ENCODE results near the gene MCRS1. TPM values are rescaled to one million over a fixed set of nuclear protein-coding genes. Genes with fewer than 3 reads are reported as not detected.
"Not testable (repeated sequence)": the region's sequence is repeated elsewhere in the genome, so short reads cannot be mapped to it uniquely, and the experiment has no call there.

MCRS1 gene
- total RNA-seq (10 to 100 TPM; 78.0 to 92.2 TPM), total RNA-seq (54.6 to 97.7 reads per million in 2 donors)

GRCh38 chr12:49567611-49568441, at the start of gene MCRS1:
MCRS1 (minus strand) TSS chr12:49568142; CDS start chr12:49566731, 1,411 bp downstream.
- peak within 1 kb of the TSS; percentile 99 for H3K4me3 Mint-ChIP-seq
- H3K27me3 Mint-ChIP-seq: no peaks in the 10 kb centered on the region
- peak within 1 kb of the TSS; percentile 99 for H3K27ac Mint-ChIP-seq
- H3K36me3 Mint-ChIP-seq (ENCODE audit: low read depth): peaks cover 6% of the 10 kb centered on the region
- ATAC-seq (peak; percentile 89), DNase-seq (peak; percentile 80 to 86 (median 83))
- H3K4me1 Mint-ChIP-seq: peaks cover 50% of the 10 kb centered on the region
- H3K9me3 ChIP-seq (ENCODE audit: control insufficient read depth, low read length, poor library complexity, severe bottlenecking): no peaks in the 10 kb centered on the region

- DNase-seq (no peak), ATAC-seq (no peak)
- Mint-ChIP-seq H3K27me3 (peaks cover 23% of the 10 kb centered on the region), H3K4me3 (no peak overlapping the region), H3K36me3 (ENCODE audit: low read depth) (no peaks in the 10 kb centered on the region), H3K27ac (no peak overlapping the region), H3K4me1 (peaks cover 11% of the 10 kb centered on the region)
- H3K9me3 ChIP-seq (ENCODE audit: control insufficient read depth, low read length, poor library complexity, severe bottlenecking): no peaks in the 10 kb centered on the region
Observed at GRCh38 chr12:49616533-49617219, 48.7 kb upstream of the MCRS1 start.

DNA sequence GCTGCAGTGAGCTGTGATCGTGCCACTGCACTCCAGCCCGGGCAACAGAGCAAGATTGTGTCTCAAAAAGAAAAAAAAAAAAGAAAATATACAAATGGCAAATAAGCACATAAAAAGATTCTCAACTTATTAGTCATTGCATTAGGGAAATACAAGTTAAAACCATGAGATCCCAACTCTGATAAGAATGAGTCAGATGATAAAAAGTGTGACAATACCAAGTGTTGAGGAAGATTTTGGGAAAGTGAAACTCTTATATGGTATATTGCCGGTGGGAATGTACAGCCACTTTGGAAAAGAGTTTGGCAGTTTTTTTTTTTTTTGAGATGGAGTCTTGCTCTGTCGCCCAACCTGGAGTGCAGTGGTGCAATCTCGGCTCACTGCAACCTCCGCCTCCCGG, 47.8 kb upstream of the MCRS1 start:
- H3K27me3 Mint-ChIP-seq: peaks cover 23% of the 10 kb centered on the region
- DNase-seq (no peak), ATAC-seq (no peak)
- H3K27ac Mint-ChIP-seq: no peak overlapping the region
- no peaks in the 10 kb centered on the region for H3K36me3 Mint-ChIP-seq (ENCODE audit: low read depth)
- H3K4me3 Mint-ChIP-seq: no peak overlapping the region
- no peaks in the 10 kb centered on the region for H3K9me3 ChIP-seq (ENCODE audit: control insufficient read depth, low read length, poor library complexity, severe bottlenecking)
- peaks cover 4% of the 10 kb centered on the region for H3K4me1 Mint-ChIP-seq

- Mint-ChIP-seq H3K27ac (no peak overlapping the region), H3K27me3 (peaks cover 14% of the 10 kb centered on the region), H3K4me1 (peaks cover 2% of the 10 kb centered on the region), H3K4me3 (no peak overlapping the region), H3K36me3 (ENCODE audit: low read depth) (no peaks in the 10 kb centered on the region)
- DNase-seq: no peak
- no peak for ATAC-seq
- no peaks in the 10 kb centered on the region for H3K9me3 ChIP-seq (ENCODE audit: control insufficient read depth, low read length, poor library complexity, severe bottlenecking)
Observed at GRCh38 chr12:49612210-49612609, 44.3 kb upstream of the MCRS1 start.

DNA sequence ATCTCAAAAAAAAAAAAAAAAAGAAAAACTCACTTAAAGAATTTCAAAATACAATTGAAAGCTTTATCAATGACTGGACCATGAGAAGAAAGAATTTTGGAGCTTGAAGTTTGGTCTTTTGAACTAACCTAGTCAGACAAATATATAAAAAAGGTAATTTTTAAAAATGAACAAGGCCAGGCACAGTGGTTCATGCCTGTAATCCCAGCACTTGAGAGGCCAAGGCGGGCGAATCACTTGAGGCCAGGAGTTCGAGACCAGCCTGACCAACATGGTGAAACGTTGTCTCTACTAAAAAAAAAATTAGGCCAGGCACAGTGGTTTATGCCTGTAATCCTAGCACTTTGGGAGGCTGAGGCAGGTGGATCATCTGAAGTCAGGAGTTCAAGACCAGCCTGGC, 42.8 kb upstream of the MCRS1 start:
- H3K4me3 Mint-ChIP-seq; H3K9me3 ChIP-seq (ENCODE audit: control insufficient read depth, low read length, poor library complexity, severe bottlenecking); ATAC-seq; DNase-seq; H3K27ac Mint-ChIP-seq; H3K4me1 Mint-ChIP-seq; H3K36me3 Mint-ChIP-seq (ENCODE audit: low read depth): not testable (repeated sequence)
- H3K27me3 Mint-ChIP-seq: peaks cover 15% of the 10 kb centered on the region

- H3K4me1 Mint-ChIP-seq: no peaks in the 10 kb centered on the region
- no peaks in the 10 kb centered on the region for H3K36me3 Mint-ChIP-seq (ENCODE audit: low read depth)
- no peak overlapping the region for H3K4me3 Mint-ChIP-seq
- H3K9me3 ChIP-seq (ENCODE audit: control insufficient read depth, low read length, poor library complexity, severe bottlenecking): no peaks in the 10 kb centered on the region
- H3K27ac Mint-ChIP-seq: no peak overlapping the region
- H3K27me3 Mint-ChIP-seq: peaks cover 15% of the 10 kb centered on the region
- DNase-seq: no peak
- ATAC-seq: no peak
Observed at GRCh38 chr12:49609875-49610154, 41.9 kb upstream of the MCRS1 start.

GRCh38 chr12:49609059-49609874, 41.3 kb upstream of the MCRS1 start:
- Mint-ChIP-seq H3K4me3 (no peak overlapping the region), H3K27me3 (peaks cover 15% of the 10 kb centered on the region), H3K27ac (no peak overlapping the region), H3K4me1 (no peaks in the 10 kb centered on the region), H3K36me3 (ENCODE audit: low read depth) (no peaks in the 10 kb centered on the region)
- H3K9me3 ChIP-seq (ENCODE audit: control insufficient read depth, low read length, poor library complexity, severe bottlenecking): no peaks in the 10 kb centered on the region
- DNase-seq (no peak), ATAC-seq (no peak)

DNA sequence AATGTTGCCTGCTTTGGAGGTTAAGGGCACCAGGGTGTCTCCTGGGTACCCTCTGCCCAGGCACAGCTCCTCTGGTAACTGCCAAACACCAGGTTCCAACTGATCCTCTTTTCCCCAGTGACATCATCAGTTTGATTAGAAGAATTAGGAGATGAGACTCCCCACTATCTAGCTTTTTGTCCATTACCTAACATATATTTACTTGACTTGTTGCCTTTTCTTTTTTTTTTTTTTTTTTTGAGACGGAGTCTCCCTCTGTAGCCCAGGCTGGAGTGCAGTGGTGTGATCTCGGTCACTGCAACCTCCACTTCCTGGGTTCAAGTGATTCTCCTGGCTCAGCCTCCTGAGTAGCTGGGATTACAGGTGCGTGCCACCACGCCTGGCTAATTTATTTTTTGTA, 37.6 kb upstream of the MCRS1 start, which contains the start of gene FAM186B:
Gene FAM186B, minus strand, starts transcription at position 101 of the 400 bp plus-strand sequence. CDS start 162 bp downstream, outside the sequence.
- not testable (repeated sequence) for H3K27me3 Mint-ChIP-seq; DNase-seq; H3K4me3 Mint-ChIP-seq; ATAC-seq; H3K9me3 ChIP-seq (ENCODE audit: control insufficient read depth, low read length, poor library complexity, severe bottlenecking); H3K36me3 Mint-ChIP-seq (ENCODE audit: low read depth); H3K4me1 Mint-ChIP-seq
- peak within 1 kb of the TSS; percentile 63 for H3K27ac Mint-ChIP-seq

- no peaks in the 10 kb centered on the region for H3K36me3 Mint-ChIP-seq (ENCODE audit: low read depth)
- no peak overlapping the region for H3K4me3 Mint-ChIP-seq
- no peaks in the 10 kb centered on the region for H3K9me3 ChIP-seq (ENCODE audit: control insufficient read depth, low read length, poor library complexity, severe bottlenecking)
- H3K27me3 Mint-ChIP-seq: peaks cover 8% of the 10 kb centered on the region
- peak overlapping the region; percentile 63 for H3K27ac Mint-ChIP-seq
- H3K4me1 Mint-ChIP-seq: peaks cover 2% of the 10 kb centered on the region
- ATAC-seq: no peak
- no peak for DNase-seq
Observed at GRCh38 chr12:49604856-49605255, 36.9 kb upstream of the MCRS1 start.

GRCh38 chr12:49603721-49604120, 35.8 kb upstream of the MCRS1 start:
- Mint-ChIP-seq H3K36me3 (ENCODE audit: low read depth) (no peaks in the 10 kb centered on the region), H3K4me3 (no peak overlapping the region)

GRCh38 chr12:49599961-49600360, 32.0 kb upstream of the MCRS1 start:
- DNase-seq (no peak), ATAC-seq (no peak)
- Mint-ChIP-seq H3K4me1 (peaks cover 4% of the 10 kb centered on the region), H3K27ac (no peak overlapping the region), H3K4me3 (no peak overlapping the region), H3K27me3 (no peaks in the 10 kb centered on the region), H3K36me3 (ENCODE audit: low read depth) (no peaks in the 10 kb centered on the region)
- H3K9me3 ChIP-seq (ENCODE audit: control insufficient read depth, low read length, poor library complexity, severe bottlenecking): no peaks in the 10 kb centered on the region

More at GRCh38 chr12:49603721-49604120, 35.8 kb upstream of the MCRS1 start:
- H3K27ac Mint-ChIP-seq: no peak overlapping the region
- peaks cover 8% of the 10 kb centered on the region for H3K27me3 Mint-ChIP-seq
- no peaks in the 10 kb centered on the region for H3K9me3 ChIP-seq (ENCODE audit: control insufficient read depth, low read length, poor library complexity, severe bottlenecking)
- DNase-seq: no peak
- peaks cover 4% of the 10 kb centered on the region for H3K4me1 Mint-ChIP-seq
- ATAC-seq: no peak

DNA sequence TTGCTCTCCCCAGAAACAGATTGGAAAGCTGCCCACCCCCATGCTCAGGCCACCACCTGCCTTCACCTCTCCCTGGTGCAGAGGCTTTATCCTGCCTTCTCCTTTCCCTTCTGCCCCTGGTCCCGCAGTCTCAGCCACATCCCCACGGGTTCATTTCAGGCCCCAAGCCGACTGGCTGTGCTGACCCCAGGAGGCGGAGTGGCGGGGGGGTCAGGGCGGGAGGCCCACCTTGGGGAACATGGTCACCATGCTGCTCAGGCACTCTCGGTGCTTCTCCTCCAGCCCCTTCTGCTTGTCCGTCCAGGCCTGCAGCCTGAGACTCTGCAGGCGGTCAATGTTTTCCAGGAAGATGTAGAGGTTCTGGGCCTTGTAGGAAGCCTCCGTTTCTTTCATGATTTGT, 30.6 kb upstream of the MCRS1 start:
- no peaks in the 10 kb centered on the region for H3K36me3 Mint-ChIP-seq (ENCODE audit: low read depth)
- no peaks in the 10 kb centered on the region for H3K9me3 ChIP-seq (ENCODE audit: control insufficient read depth, low read length, poor library complexity, severe bottlenecking)
- peaks cover 4% of the 10 kb centered on the region for H3K4me1 Mint-ChIP-seq
- H3K27ac Mint-ChIP-seq: no peak overlapping the region
- ATAC-seq: no peak
- no peak overlapping the region for H3K4me3 Mint-ChIP-seq
- H3K27me3 Mint-ChIP-seq: no peaks in the 10 kb centered on the region
- DNase-seq: no peak
